ENCODE data around the gene RLF. TPM values are rescaled to one million over a fixed set of nuclear protein-coding genes. Genes with fewer than 3 reads are reported as not detected.
A peak's percentile ranks its signal among the peaks of the same experiment; 100 is the strongest.

The RLF gene
- total RNA-seq, 1 donor from 2014 or later, result 13.4 TPM

DNA sequence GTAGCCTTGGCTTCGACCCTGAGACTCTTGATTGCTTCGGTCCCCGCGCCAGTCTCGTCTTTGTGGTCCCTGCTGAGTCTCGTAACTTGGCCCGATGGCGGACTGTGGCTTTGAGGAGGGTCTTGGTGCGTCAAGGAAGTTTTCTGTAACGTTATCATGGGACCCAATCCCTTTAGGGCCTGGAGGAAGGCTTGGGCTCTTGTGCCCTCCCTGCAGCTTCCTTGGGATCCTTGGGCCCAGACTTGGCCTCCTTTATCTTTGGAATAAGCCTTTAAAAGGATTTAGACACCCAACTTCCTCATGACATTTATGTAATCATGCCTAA is 97.2 kb downstream of the RLF start:
- intact Hi-C loops (cut with micrococcal nuclease), result no loop called here

DNA sequence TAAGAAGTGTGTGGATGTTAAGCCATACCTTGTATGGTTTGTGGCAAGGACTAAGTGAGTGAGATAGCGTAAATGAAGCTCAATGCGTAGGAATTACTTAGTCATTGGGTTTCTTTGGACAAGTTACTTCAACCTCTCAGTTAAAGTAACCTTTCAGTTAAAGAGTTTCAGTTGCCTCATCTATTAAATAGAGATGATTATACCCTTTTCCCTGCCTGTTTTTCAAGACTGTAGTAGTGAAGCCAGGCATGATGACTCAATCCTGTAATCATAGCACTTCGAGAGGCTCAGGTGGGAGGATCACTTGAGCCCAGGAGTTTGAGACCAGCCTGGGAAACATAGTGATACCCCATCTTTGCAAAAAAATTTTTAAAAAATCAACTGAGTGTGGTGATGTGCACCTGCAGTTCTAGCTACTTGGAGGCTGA is 103.2 kb downstream of the RLF start:
- DNase-seq (no peak), ATAC-seq (no peak)
- intact Hi-C loops (cut with micrococcal nuclease), result no loop called here

More for the DNA sequence above, 97.2 kb downstream of the RLF start:
- ATAC-seq, result no peak
- no peak for DNase-seq

GRCh38 chr1:40265298-40265697 is 104.1 kb downstream of the RLF start:
- no peak for ATAC-seq
- no peak for DNase-seq
- intact Hi-C loops (cut with micrococcal nuclease), result no loop called here

- intact Hi-C loops (cut with micrococcal nuclease), result no loop called here
- DNase-seq, result no peak
- ATAC-seq, result no peak
These were observed 104.7 kb downstream of the RLF start for GRCh38 chr1:40265919-40266318.

DNA sequence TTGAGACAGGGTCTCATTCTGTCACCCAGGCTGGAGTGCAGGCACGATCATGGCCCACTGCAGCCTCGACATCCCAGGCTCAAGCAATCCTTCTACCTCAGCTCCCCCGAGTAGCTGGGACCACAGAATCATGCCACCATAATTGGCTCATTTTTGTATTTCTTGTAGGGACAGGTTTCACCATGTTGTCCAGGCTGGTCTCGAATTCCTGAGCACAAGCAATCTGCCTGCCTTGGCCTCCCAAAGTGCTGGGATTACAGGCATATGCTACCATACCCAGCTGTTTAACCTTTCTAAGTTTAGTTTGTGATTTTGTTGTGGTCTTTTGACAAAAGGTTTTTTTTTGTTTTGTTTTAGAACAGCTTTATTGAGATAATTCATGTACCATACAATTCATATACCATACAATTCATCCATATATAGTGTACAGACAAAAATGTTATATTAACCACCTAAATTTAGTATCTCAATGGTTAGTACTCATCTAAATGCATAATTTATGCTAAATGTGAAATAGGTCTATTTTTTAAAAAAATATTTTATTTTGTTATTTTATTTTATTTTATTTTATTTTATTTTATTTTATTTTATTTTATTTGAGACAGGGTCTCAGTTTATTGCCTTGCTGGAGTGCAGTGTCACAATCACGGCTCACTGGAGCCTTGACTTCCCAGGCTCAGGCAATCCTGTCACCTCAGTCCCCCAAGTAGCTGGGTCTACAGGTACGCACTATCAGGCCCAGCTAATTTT is 105.8 kb downstream of the RLF start:
- DNase-seq (no peak), ATAC-seq (peak; percentile 10)
- intact Hi-C loops (cut with micrococcal nuclease), result no loop called here

DNA sequence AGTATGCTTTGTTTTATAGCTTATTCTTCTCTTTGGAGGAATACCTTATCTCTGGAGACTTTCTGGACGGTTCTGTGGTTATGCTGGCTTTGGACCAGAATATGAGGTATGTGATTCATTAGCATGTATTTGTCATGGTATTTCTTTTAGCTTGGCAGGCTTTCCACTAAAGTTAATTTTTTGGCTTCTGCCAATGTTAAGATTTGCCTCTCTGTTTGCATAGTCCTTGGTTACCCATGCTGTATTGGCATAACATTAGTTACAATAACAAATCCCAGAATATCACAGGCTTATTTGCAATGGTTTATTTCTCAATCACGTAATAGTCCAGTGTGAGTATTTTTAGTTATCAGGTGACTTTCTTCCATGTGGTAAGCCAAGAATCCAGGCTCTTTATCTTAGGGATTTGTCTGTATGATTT is 106.6 kb downstream of the RLF start:
- DNase-seq, result no peak
- intact Hi-C loops (cut with micrococcal nuclease), result no loop called here
- peak; percentile 91 for ATAC-seq

- DNase-seq (no peak), ATAC-seq (no peak)
- intact Hi-C loops (cut with micrococcal nuclease), result no loop called here
These were observed 107.0 kb downstream of the RLF start for GRCh38 chr1:40268211-40268610.

DNA sequence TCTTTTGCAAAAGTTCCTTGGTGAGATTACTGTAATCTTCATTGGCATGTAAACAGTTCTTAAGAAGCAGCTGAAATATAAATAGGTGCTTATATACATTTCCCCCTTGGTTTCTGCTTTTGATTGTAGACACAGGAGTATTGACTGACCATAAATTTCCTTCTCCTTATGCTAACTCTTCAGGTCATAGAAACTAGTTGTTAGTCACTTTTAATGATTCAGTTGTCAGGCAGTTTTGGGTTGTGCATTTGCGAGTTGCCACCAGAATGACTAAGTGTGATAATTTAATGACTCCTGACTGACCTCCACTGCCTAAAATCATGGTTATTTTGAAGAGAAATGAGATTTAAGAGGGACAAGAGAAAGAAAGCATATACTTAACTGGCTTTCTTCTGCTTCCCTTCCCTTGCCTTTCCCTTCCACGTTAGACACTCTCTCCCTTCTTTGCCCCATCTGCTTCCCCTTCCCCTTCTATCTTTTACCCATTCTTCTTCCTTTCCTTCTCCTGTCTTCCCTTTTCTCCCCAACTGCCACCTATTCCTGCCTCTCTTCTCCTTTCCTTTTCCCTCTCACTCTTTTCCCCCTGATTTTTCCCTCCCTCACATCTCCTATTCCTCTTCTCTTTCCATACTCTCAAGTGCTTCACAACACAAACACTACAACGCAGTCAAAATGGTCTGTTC is 109.1 kb downstream of the RLF start:
- intact Hi-C loops (cut with micrococcal nuclease), result no loop called here
- DNase-seq (no peak), ATAC-seq (no peak)

GRCh38 chr1:40272653-40273213 is 111.5 kb downstream of the RLF start:
- no peak for DNase-seq
- intact Hi-C loops (cut with micrococcal nuclease), result no loop called here
- ATAC-seq, result no peak

DNA sequence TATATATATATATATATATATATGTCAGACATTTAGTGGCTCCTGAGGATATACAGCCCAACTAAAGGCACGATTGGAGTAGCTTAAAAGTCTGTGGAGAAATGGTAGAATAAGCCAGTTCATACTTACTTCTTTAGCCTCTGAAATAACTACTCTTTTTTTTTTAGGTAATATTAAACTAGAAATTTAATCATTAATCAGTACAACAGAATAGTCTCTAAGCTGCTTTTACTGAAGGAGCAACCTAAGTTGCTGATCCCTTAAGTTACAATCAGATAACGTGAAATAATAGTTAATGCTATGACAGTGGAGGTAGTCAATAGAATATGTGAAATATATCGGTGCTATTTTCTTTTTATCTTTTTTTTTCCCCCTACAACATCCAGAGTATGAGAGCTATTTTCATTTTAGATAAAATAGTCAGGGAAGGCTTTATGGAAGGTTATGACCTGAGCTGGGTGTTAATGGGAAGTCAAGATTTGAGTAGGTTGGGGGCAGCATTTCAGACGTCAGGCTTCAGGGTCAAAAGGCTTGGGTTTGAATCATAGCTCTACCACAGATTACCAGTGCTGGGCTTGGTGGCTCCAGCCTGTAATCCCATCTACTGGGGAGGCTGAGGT is 112.5 kb downstream of the RLF start:
- ATAC-seq, result no peak
- DNase-seq, result no peak
- intact Hi-C loops (cut with micrococcal nuclease), result no loop called here

DNA sequence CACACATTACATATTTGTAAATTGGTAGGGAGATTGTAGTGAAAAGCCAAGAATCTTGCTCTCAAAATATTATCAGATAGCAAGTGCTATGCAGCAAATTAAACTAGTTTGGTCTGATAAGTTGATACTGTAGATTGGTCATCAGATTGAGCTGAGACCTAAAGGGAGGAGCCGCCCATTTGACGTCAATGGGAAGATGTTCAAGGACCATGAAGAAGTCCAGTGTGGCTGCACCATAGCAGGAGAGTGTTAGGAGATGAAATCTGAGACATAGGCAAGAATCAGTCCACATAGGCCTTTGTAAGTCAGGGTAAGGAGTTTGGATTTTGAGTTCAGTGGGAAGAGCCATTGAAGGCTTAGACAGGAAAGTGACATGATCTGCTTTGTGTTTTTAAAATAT is 113.1 kb downstream of the RLF start:
- intact Hi-C loops (cut with micrococcal nuclease), result no loop called here
- no peak for DNase-seq
- no peak for ATAC-seq

GRCh38 chr1:40276122-40276521 is 114.9 kb downstream of the RLF start:
- intact Hi-C loops (cut with micrococcal nuclease), result no loop called here
- peak; percentile 53 for ATAC-seq
- no peak for DNase-seq

DNA sequence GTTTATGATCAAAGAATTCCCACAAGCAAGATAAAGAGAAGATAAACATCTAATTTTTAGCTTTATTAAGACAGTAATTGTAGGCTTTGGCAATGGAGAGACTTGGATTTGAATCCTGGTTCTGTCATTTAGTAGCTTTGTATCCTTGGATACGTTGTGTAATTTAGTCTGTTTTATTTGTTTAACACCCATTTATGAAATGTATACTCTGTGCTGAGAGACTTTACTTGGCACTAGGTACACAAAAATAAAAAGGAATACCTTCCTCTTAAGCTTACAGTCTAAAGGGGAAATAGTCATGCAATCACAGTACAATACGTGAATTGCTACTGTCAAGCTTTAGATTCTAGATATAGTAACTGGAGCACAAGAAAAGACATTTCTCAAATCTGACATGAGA is 120.7 kb downstream of the RLF start:
- ATAC-seq, result no peak
- intact Hi-C loops (cut with micrococcal nuclease), result no loop called here

More for the DNA sequence above, 120.7 kb downstream of the RLF start:
- DNase-seq, result no peak

Other genes starting within 250 kb of the RLF start
- gene MFSD2A, start 206.2 kb upstream of the RLF start, total RNA-seq, result 0.84 TPM
- gene CAP1, start 120.7 kb upstream of the RLF start, total RNA-seq, result 69.1 TPM
- 38.9 TPM for gene PPT1, start 64.1 kb upstream of the RLF start, total RNA-seq
- not detected for gene TMCO2, start 86.5 kb downstream of the RLF start, total RNA-seq
- 33.5 TPM for gene ZMPSTE24, start 96.8 kb downstream of the RLF start, total RNA-seq
- gene COL9A2, start 155.9 kb downstream of the RLF start, total RNA-seq, result 0.45 TPM
- gene SMAP2, start 212.3 kb downstream of the RLF start, total RNA-seq, result 15.1 TPM